ENCODE results near the gene SCIN. TPM values are rescaled to one million over a fixed set of nuclear protein-coding genes. Genes with fewer than 3 reads are reported as not detected.

Gene SCIN
- total RNA-seq, 1 donor from 2014 or later: 0.26 TPM

- DNase-seq (ENCODE audit: low read depth): no peak
- Histone ChIP-seq H3K36me3 (ENCODE audit: control insufficient read depth, insufficient read depth, low read length) (no peaks in the 10 kb centered on the region), H3K4me3 (ENCODE audit: low read depth, low read length) (no peak overlapping the region), H3K27me3 (ENCODE audit: control insufficient read depth, insufficient read depth, low read length) (no peaks in the 10 kb centered on the region)
- FAIRE-seq: no peak
- no peak for TF ChIP-seq CTCF (IDR thresholded peaks at IDR 0.05; ENCODE audit: insufficient read depth, low read length, severe bottlenecking)
Measured at GRCh38 chr7:12609561-12609960, 39.0 kb downstream of the SCIN start.

GRCh38 chr7:12610899-12611298 lies 40.4 kb downstream of the SCIN start:
- Histone ChIP-seq H3K4me3 (ENCODE audit: low read depth, low read length) (no peak overlapping the region), H3K36me3 (ENCODE audit: control insufficient read depth, insufficient read depth, low read length) (no peaks in the 10 kb centered on the region), H3K27me3 (ENCODE audit: control insufficient read depth, insufficient read depth, low read length) (no peaks in the 10 kb centered on the region)
- no peak for TF ChIP-seq CTCF (IDR thresholded peaks at IDR 0.05; ENCODE audit: insufficient read depth, low read length, severe bottlenecking)
- FAIRE-seq (no peak), DNase-seq (ENCODE audit: low read depth) (no peak)

GRCh38 chr7:12612622-12613021 lies 42.1 kb downstream of the SCIN start:
- no peaks in the 10 kb centered on the region for H3K27me3 ChIP-seq (ENCODE audit: control insufficient read depth, insufficient read depth, low read length)
- DNase-seq (ENCODE audit: low read depth): no peak
- H3K36me3 ChIP-seq (ENCODE audit: control insufficient read depth, insufficient read depth, low read length): no peaks in the 10 kb centered on the region
- no peak for TF ChIP-seq CTCF (IDR thresholded peaks at IDR 0.05; ENCODE audit: insufficient read depth, low read length, severe bottlenecking)
- H3K4me3 ChIP-seq (ENCODE audit: low read depth, low read length): no peak overlapping the region
- no peak for FAIRE-seq

- Histone ChIP-seq H3K36me3 (ENCODE audit: control insufficient read depth, insufficient read depth, low read length) (no peaks in the 10 kb centered on the region), H3K4me3 (ENCODE audit: low read depth, low read length) (no peak overlapping the region), H3K27me3 (ENCODE audit: control insufficient read depth, insufficient read depth, low read length) (no peaks in the 10 kb centered on the region)
- no peak for TF ChIP-seq CTCF (IDR thresholded peaks at IDR 0.05; ENCODE audit: insufficient read depth, low read length, severe bottlenecking)
- FAIRE-seq (no peak), DNase-seq (ENCODE audit: low read depth) (no peak)
Measured at GRCh38 chr7:12619461-12620069, 49.0 kb downstream of the SCIN start.

- H3K36me3 ChIP-seq (ENCODE audit: control insufficient read depth, insufficient read depth, low read length): no peaks in the 10 kb centered on the region
- no peaks in the 10 kb centered on the region for H3K27me3 ChIP-seq (ENCODE audit: control insufficient read depth, insufficient read depth, low read length)
- no peak for TF ChIP-seq CTCF (IDR thresholded peaks at IDR 0.05; ENCODE audit: insufficient read depth, low read length, severe bottlenecking)
- DNase-seq (ENCODE audit: low read depth) (peak; percentile 35), FAIRE-seq (no peak)
- no peak overlapping the region for H3K4me3 ChIP-seq (ENCODE audit: low read depth, low read length)
Measured at GRCh38 chr7:12620371-12620770, 49.9 kb downstream of the SCIN start.

GRCh38 chr7:12623223-12623622 lies 52.7 kb downstream of the SCIN start:
- no peak for TF ChIP-seq CTCF (IDR thresholded peaks at IDR 0.05; ENCODE audit: insufficient read depth, low read length, severe bottlenecking)
- Histone ChIP-seq H3K27me3 (ENCODE audit: control insufficient read depth, insufficient read depth, low read length) (no peaks in the 10 kb centered on the region), H3K4me3 (ENCODE audit: low read depth, low read length) (no peak overlapping the region), H3K36me3 (ENCODE audit: control insufficient read depth, insufficient read depth, low read length) (no peaks in the 10 kb centered on the region)
- DNase-seq (ENCODE audit: low read depth): no peak
- no peak for FAIRE-seq
